ENCODE results near the gene BTNL3. TPM values are rescaled to one million over a fixed set of nuclear protein-coding genes. Genes with fewer than 3 reads are reported as not detected.
A peak's percentile ranks its signal among the peaks of the same experiment; 100 is the strongest.

The BTNL3 gene
- total and polyA plus RNA-seq, 10 of the 15 experiments (the other 5 are each of a cell fraction or from before 2014, with no cell fraction given): 0.39 TPM; not detected in 9

DNA sequence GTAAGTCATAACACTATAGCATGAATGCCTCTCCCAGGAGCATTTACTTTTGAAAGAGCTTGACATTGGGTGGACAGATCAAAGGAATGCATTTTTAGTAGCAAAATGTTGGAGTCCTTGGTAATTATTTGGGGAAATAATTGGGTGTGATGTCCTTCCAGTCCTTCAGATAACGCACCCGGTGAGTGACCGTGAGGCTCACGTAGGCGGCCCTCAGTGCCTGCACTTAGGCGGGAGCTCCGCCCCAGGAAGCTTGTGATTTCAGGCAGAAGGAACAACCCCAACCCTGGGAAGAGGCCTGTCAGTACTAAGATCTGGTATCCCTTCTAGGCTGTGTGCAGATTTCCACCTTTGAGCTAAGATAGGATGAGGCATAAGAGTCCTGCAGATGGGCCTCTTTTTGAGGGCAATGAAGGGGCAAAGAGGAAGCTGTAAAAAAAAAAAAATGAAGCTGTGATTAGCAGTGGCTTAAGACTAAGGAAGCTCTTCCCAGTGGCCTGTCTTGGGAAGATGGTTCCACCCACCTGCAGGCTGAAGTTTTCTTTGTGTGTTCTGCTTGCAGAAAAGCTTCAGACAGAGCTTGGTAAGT, 66.3 kb downstream of the BTNL3 start:
- in situ Hi-C loops (cut with MboI) (no loop called here), intact Hi-C loops (cut with micrococcal nuclease; ENCODE audit: unreplicated experiment) (loop anchor here (5.0 to 10.0 kb wide), 2 partner anchors 100 to 188 kb away; no protein-coding TSS in a partner anchor)
- H3K9ac ChIP-seq (ENCODE audit: control insufficient read depth, insufficient read depth, low read length): no peak overlapping the region
- ATAC-seq (no peak), DNase-seq (ENCODE audit: low read depth, low spot score) (no peak), FAIRE-seq (no peak)
- ChIA-PET RAD21 (ENCODE audit: unreplicated experiment) (interaction anchor here (0.9 to 1.9 kb wide), 3 partner anchors 95 to 186 kb away, joined by 3 to 4 read pairs (median 4); no protein-coding TSS in a partner anchor), CTCF (interaction anchor here (0.8 to 2.1 kb wide), 7 partner anchors 10 to 271 kb away, joined by 3 to 6 read pairs (median 3); no protein-coding TSS in a partner anchor), SMC1A (ENCODE audit: uncharacterized antibody, unreplicated experiment) (interaction anchor here (0.9 to 2.4 kb wide), 6 partner anchors 12 to 186 kb away, joined by 3 to 8 read pairs (median 4); no protein-coding TSS in a partner anchor), POLR2A (interaction anchor here (0.7 to 1.4 kb wide), 3 partner anchors 9 to 195 kb away, joined by 3 to 5 read pairs (median 3); no protein-coding TSS in a partner anchor)
- no peak overlapping the region for H3K4me2 ChIP-seq (ENCODE audit: control insufficient read depth, insufficient read depth)
- H3K4me1 ChIP-seq (ENCODE audit: control insufficient read depth, insufficient read depth, low read length): peaks cover 12% of the 10 kb centered on the region
- no peak overlapping the region for H3K27ac ChIP-seq (ENCODE audit: control insufficient read depth, insufficient read depth)
- H3K9me3 ChIP-seq (replicated peaks; ENCODE audit: control insufficient read depth, insufficient read depth, low read length): no peaks in the 10 kb centered on the region; the same call in 2 of the 3 replicates
- TSS peak; percentile 73 for BruUV-seq (replicated peaks)
- H3K4me3 ChIP-seq: no peak overlapping the region
- H3K36me3 ChIP-seq (ENCODE audit: control insufficient read depth in 2 of 2, insufficient read depth in 2 of 2, low read length in 1 of 2): no peaks in the 10 kb centered on the region
- 97% methylated on average over 7 of the region's 7 CpGs for WGBS (ENCODE audit: insufficient coverage, insufficient replicate concordance, low lambda C conversion rate, missing lambda C conversion rate)
- H4K20me1 ChIP-seq (ENCODE audit: control insufficient read depth, insufficient read depth): no peaks in the 10 kb centered on the region
- H2AFZ ChIP-seq (ENCODE audit: control insufficient read depth, low read depth, low read length): no peak overlapping the region
- H3K27me3 ChIP-seq (replicated peaks in 1 of 2; ENCODE audit: control insufficient read depth in 2 of 2, insufficient read depth in 2 of 2, low read length in 1 of 2): peaks cover 8 to 10% of the 10 kb centered on the region in 2 experiments
- H3K79me2 ChIP-seq (ENCODE audit: control insufficient read depth, insufficient read depth, low read length): no peaks in the 10 kb centered on the region
- TF ChIP-seq ZNF24 (IDR thresholded peaks at IDR 0.05) (no peak), TCF12 (IDR thresholded peaks at IDR 0.05; ENCODE audit: low read depth, low read length) (no peak), SP1 (IDR thresholded peaks at IDR 0.05; ENCODE audit: low read depth, low read length) (no peak), ETV6 (conservative IDR thresholded peaks at IDR 0.05 in 1 of 2, IDR thresholded peaks at IDR 0.05 in 1 of 2; ENCODE audit: borderline replicate concordance in 1 of 2, low read depth in 1 of 2) (no peak), ZBED1 (IDR thresholded peaks at IDR 0.05; ENCODE audit: borderline replicate concordance) (no peak), POLR2AphosphoS2 (IDR thresholded peaks at IDR 0.05; ENCODE audit: low read depth, low read length) (no peak), GATAD2B (conservative IDR thresholded peaks at IDR 0.05; ENCODE audit: low read depth) (no peak), ZNF217 (IDR thresholded peaks at IDR 0.05) (no peak), ZNF622 (IDR thresholded peaks at IDR 0.05) (no peak)
- TF ChIP-seq, protein P1, sequence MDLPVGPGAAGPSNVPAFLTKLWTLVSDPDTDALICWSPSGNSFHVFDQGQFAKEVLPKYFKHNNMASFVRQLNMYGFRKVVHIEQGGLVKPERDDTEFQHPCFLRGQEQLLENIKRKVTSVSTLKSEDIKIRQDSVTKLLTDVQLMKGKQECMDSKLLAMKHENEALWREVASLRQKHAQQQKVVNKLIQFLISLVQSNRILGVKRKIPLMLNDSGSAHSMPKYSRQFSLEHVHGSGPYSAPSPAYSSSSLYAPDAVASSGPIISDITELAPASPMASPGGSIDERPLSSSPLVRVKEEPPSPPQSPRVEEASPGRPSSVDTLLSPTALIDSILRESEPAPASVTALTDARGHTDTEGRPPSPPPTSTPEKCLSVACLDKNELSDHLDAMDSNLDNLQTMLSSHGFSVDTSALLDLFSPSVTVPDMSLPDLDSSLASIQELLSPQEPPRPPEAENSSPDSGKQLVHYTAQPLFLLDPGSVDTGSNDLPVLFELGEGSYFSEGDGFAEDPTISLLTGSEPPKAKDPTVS (IDR thresholded peaks at IDR 0.05; ENCODE audit: low read depth, low read length): no peak
- TF ChIP-seq, protein P2, sequence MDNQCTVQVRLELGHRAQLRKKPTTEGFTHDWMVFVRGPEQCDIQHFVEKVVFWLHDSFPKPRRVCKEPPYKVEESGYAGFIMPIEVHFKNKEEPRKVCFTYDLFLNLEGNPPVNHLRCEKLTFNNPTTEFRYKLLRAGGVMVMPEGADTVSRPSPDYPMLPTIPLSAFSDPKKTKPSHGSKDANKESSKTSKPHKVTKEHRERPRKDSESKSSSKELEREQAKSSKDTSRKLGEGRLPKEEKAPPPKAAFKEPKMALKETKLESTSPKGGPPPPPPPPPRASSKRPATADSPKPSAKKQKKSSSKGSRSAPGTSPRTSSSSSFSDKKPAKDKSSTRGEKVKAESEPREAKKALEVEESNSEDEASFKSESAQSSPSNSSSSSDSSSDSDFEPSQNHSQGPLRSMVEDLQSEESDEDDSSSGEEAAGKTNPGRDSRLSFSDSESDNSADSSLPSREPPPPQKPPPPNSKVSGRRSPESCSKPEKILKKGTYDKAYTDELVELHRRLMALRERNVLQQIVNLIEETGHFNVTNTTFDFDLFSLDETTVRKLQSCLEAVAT (IDR thresholded peaks at IDR 0.05): no peak
- TF ChIP-seq, protein P3, sequence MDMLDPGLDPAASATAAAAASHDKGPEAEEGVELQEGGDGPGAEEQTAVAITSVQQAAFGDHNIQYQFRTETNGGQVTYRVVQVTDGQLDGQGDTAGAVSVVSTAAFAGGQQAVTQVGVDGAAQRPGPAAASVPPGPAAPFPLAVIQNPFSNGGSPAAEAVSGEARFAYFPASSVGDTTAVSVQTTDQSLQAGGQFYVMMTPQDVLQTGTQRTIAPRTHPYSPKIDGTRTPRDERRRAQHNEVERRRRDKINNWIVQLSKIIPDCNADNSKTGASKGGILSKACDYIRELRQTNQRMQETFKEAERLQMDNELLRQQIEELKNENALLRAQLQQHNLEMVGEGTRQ (IDR thresholded peaks at IDR 0.05; ENCODE audit: borderline replicate concordance, low read depth, low read length): no peak
- TF ChIP-seq, protein P4, sequence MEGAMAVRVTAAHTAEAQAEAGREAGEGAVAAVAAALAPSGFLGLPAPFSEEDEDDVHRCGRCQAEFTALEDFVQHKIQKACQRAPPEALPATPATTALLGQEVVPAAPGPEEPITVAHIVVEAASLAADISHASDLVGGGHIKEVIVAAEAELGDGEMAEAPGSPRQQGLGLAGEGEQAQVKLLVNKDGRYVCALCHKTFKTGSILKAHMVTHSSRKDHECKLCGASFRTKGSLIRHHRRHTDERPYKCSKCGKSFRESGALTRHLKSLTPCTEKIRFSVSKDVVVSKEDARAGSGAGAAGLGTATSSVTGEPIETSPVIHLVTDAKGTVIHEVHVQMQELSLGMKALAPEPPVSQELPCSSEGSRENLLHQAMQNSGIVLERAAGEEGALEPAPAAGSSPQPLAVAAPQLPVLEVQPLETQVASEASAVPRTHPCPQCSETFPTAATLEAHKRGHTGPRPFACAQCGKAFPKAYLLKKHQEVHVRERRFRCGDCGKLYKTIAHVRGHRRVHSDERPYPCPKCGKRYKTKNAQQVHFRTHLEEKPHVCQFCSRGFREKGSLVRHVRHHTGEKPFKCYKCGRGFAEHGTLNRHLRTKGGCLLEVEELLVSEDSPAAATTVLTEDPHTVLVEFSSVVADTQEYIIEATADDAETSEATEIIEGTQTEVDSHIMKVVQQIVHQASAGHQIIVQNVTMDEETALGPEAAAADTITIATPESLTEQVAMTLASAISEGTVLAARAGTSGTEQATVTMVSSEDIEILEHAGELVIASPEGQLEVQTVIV (IDR thresholded peaks at IDR 0.05; ENCODE audit: borderline replicate concordance, partially characterized antibody): no peak
- TF ChIP-seq, protein P5, sequence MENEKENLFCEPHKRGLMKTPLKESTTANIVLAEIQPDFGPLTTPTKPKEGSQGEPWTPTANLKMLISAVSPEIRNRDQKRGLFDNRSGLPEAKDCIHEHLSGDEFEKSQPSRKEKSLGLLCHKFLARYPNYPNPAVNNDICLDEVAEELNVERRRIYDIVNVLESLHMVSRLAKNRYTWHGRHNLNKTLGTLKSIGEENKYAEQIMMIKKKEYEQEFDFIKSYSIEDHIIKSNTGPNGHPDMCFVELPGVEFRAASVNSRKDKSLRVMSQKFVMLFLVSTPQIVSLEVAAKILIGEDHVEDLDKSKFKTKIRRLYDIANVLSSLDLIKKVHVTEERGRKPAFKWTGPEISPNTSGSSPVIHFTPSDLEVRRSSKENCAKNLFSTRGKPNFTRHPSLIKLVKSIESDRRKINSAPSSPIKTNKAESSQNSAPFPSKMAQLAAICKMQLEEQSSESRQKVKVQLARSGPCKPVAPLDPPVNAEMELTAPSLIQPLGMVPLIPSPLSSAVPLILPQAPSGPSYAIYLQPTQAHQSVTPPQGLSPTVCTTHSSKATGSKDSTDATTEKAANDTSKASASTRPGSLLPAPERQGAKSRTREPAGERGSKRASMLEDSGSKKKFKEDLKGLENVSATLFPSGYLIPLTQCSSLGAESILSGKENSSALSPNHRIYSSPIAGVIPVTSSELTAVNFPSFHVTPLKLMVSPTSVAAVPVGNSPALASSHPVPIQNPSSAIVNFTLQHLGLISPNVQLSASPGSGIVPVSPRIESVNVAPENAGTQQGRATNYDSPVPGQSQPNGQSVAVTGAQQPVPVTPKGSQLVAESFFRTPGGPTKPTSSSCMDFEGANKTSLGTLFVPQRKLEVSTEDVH (IDR thresholded peaks at IDR 0.05; ENCODE audit: low read depth, partially characterized antibody): no peak
